Skin of body (tissue), 2 donors: ENCODE data around the gene INPP4B. TPM values are rescaled to one million over a fixed set of nuclear protein-coding genes. Genes with fewer than 3 reads are reported as not detected.

ENCODE experiments used
- DNase-seq: peaks from one replicate; lab custom pipeline; 2025; lab: John Stamatoyannopoulos, UW
- total RNA-seq: library from RNA; depleted of rRNA; stranded (reverse); fragments of >200 nt; gene quantifications from one replicate; pipeline ENCODE4 v1.2.3, GENCODE V29; 2014

INPP4B gene
- total RNA-seq, 1 donor from 2014 or later = 28.6 TPM

- DNase-seq = no peak
Measured at GRCh38 chr4:142352712-142353111, 493.4 kb downstream of the INPP4B start.

GRCh38 chr4:142351958-142352357, 494.1 kb downstream of the INPP4B start:
- DNase-seq = peak; percentile 31

GRCh38 chr4:142350871-142351270, 495.2 kb downstream of the INPP4B start:
- no peak for DNase-seq

- DNase-seq = no peak
Measured at GRCh38 chr4:142348613-142349021, 497.5 kb downstream of the INPP4B start.

- DNase-seq = no peak
Measured at GRCh38 chr4:142347241-142347640, 498.9 kb downstream of the INPP4B start.

- DNase-seq = no peak
Measured at GRCh38 chr4:142345924-142346323, 500.2 kb downstream of the INPP4B start.

- DNase-seq = no peak
Measured at GRCh38 chr4:142341268-142341667, 504.8 kb downstream of the INPP4B start.

GRCh38 chr4:142339053-142339452, 507.0 kb downstream of the INPP4B start:
- no peak for DNase-seq

- no peak for DNase-seq
Measured at GRCh38 chr4:142336251-142336934, 509.7 kb downstream of the INPP4B start.

- DNase-seq = no peak
Measured at GRCh38 chr4:142334931-142335330, 511.2 kb downstream of the INPP4B start.

GRCh38 chr4:142331646-142332045, 514.5 kb downstream of the INPP4B start:
- DNase-seq = peak; percentile 11

GRCh38 chr4:142331132-142331531, 515.0 kb downstream of the INPP4B start:
- DNase-seq = peak; percentile 48

GRCh38 chr4:142330311-142330710, 515.8 kb downstream of the INPP4B start:
- DNase-seq = no peak

GRCh38 chr4:142329313-142329712, 516.8 kb downstream of the INPP4B start:
- no peak for DNase-seq

- no peak for DNase-seq
Measured at GRCh38 chr4:142326181-142326580, 519.9 kb downstream of the INPP4B start.

GRCh38 chr4:142324572-142324971, 521.5 kb downstream of the INPP4B start:
- no peak for DNase-seq

GRCh38 chr4:142322996-142323395, 523.1 kb downstream of the INPP4B start:
- no peak for DNase-seq

GRCh38 chr4:142318280-142318679, 527.8 kb downstream of the INPP4B start:
- no peak for DNase-seq

- no peak for DNase-seq
Measured at GRCh38 chr4:142316913-142317312, 529.2 kb downstream of the INPP4B start.

- DNase-seq = no peak
Measured at GRCh38 chr4:142316025-142316424, 530.1 kb downstream of the INPP4B start.

- DNase-seq = no peak
Measured at GRCh38 chr4:142314686-142315085, 531.4 kb downstream of the INPP4B start.

GRCh38 chr4:142314247-142314646, 531.9 kb downstream of the INPP4B start:
- no peak for DNase-seq

GRCh38 chr4:142312391-142312790, 533.7 kb downstream of the INPP4B start:
- DNase-seq = no peak

GRCh38 chr4:142311916-142312315, 534.2 kb downstream of the INPP4B start:
- no peak for DNase-seq
